Tongue (tissue), 2 donors: ENCODE results near the gene ZNF787. TPM values are rescaled to one million over a fixed set of nuclear protein-coding genes. Genes with fewer than 3 reads are reported as not detected.
"Not testable (repeated sequence)": the region's sequence is repeated elsewhere in the genome, so short reads cannot be mapped to it uniquely, and the experiment has no call there.

Experiments
- DNase-seq: peaks from one replicate; pipeline ENCODE4 v3.0.0-alpha.2; 2015
- total RNA-seq: library from RNA; depleted of rRNA; stranded (reverse); fragments of >200 nt; gene quantifications from one replicate; pipeline ENCODE4 v1.2.3, GENCODE V29; 2014

The ZNF787 gene
- total RNA-seq, 1 donor from 2014 or later, result 21.8 TPM

GRCh38 chr19:56105090-56105701, 15.9 kb downstream of the ZNF787 start:
- peak; percentile 75 for DNase-seq

DNA sequence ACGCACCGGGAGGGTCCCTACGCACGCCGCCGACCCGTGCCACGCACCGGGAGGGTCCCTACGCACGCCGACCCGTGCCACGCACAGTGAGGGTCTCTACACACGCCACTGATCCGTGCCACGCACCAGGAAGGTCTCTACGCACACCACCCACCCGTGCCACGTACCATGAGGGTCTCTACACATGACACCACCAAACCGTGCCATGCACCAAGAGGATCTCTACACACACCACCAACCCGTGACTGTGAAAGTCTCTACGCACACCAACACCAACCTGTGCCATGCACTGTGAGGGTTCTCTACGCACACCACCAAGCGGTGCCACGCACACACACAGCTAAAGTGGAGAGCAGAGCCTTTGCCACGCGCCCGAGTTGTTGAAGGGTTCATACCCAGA, 16.7 kb downstream of the ZNF787 start:
- no peak for DNase-seq

DNA sequence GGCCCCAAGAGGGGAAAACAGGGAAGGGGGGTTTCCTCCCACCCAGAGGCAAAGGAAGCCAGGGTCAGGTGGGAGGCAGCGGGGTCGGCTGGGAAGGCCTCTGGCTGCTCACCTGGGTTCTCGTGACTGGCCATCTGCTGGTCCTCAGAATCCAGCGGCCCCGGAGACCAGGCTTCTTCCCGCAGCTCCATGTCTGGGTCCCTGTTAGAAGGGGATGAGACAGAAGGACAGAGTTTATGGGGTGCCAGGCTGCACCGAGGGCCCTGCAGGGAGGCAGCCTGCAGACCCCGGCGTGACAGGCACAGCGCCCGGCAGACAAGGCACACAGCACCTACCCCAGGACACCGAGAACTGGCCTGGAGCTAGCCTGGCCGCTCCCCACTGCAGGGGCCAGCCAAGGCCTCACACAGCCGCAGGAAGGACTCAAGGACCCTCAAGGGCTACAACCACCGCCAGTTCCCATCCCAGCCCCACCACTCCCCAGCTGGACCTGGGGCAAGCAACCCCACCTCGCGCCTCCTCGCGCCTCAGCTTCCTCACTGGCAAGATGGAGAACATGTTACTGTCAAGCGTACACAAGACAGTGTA, 18.0 kb downstream of the ZNF787 start:
- DNase-seq, result no peak

DNA sequence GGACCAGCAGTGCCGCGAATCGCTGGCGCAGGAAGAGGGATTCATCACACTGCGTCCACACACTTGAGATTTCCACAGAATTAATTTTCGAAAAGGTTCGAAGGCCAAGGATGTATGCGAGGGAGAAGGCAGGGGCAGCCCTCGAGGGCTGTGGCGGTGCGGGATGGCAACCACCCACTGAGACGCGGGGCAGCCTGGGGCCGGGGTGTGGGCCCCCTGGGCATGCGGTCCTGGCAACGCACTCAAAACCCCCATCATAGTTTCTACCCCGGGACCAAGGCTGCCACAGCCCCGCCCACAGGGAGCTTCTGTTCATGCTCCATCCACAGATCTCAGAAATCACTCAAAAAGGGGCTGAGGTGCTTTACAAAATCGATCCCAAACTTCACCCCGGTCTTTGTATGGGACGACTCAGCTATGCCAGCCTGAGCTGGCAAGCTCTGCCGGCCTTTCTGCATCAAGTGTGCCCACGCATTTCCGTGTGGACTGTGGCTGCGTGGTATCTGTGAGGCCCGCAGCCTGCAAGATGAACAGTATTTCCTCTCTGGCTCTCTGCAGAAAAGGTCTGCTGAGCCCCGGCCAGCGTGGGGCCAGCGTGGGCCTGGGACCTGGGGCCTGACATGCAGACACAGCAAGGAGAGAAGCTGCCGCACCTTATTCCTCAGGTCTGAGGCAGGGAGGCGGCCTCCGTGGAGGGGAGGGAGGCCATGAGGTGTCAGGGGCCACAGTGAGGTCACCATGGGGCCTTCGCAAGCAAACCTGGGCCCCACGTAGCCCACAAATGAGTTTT, 19.2 kb downstream of the ZNF787 start:
- DNase-seq, result no peak

GRCh38 chr19:56101095-56101494, 20.0 kb downstream of the ZNF787 start:
- DNase-seq, result no peak

DNA sequence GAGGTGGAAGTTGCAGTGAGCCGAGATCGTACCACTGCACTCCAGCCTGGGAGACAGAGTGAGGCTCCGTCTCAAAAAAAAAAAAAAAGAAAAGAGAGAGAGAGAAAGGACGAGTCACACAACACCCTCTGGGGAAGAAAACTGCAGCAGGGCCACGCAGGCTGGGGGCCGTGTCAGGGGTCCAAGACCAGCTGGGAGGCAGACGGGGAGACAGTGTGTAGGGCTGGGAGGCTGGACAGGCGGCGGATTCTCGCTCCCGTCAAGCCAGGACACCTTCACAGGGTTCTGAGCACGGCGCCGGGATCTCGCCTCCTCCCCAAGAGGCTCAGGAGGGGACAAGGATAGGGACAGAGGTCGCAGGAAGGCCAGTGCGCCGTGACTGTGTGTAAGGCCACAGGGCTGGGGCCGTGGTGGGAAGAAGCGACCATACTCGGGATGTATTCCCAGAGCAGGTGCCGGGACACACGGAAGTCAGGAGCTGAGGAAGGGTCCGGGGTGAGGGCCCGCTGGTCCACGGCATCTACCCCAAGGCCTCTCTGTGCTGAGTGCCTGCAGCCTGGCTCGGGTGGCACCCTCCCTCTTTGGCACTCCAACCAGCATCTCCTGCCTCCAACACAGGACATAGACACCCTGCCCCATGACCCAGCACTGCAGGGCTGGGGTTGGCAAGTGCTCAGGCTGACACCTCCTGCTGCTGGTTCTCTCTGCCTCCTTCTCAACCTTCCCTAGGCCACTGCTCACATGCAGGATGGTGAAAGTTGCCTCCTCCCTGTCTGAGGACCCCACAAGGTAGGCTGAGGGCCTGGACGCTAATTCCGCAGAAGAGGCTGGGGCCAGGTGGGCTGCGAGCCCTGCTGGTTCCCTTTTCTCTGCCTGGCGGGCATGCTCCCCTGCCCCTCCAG, 21.2 kb downstream of the ZNF787 start:
- no peak for DNase-seq

GRCh38 chr19:56098731-56099568, 22.1 kb downstream of the ZNF787 start:
- no peak for DNase-seq

DNA sequence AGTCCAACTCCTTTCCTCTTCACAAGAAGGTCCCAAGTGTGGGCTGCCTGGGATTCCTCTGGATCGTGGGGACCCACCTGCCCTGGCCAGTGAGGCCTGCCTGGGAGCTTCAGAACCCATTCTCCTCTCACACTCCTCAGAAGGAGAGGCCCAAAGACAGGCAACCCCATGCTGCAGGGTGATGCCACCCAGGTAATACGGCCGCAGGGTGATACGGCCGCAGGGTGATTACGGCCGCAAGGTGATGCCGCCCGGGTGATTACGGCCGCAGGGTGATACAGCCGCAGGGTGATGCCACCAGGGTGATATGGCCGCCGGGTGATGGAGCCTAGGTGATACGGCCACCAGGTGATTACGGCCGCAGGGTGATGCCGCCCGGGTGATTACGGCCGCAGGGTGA, 22.9 kb downstream of the ZNF787 start:
- DNase-seq, result not testable (repeated sequence)

GRCh38 chr19:56097776-56098175, 23.3 kb downstream of the ZNF787 start:
- DNase-seq, result no peak

DNA sequence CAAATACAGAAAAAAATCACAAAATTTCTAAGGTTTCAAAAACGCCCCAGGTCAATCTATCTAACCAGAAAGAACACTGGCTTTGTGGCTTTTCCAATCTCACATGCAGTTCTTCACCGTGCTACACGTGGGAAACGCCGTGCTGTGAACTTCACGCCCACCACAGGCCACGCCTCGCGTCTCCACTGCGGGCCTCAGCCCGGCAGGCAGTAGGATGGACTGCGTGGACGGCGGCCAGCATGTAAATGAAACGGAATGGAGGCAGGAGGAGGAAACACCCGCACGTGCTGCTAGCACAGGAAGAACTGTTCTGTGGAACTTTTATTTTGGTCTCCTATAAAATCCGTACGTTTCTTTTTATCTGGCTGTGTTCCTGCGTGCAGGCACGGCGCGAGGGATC, 23.8 kb downstream of the ZNF787 start:
- no peak for DNase-seq

- no peak for DNase-seq
These were observed 24.4 kb downstream of the ZNF787 start for GRCh38 chr19:56096665-56097064.

DNA sequence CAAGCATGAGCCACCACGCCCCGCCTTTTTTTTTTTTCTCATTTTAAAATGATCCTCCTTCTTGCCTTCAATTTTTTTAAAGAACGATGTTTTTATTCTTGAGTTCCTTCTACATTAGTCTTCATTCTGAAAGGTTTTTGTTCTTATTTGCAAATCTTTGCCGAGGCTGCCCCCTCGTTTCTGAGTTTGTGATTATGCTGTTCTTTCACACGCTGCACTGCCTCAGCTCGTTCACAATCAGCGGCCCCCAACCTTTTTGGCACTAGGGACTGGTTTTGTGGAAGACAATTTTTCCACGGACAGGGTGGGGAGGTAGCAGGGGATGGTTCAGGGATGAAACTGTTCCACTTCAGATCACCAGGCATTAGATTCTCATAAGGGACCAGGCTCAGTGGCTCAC, 26.6 kb downstream of the ZNF787 start:
- no peak for DNase-seq

DNA sequence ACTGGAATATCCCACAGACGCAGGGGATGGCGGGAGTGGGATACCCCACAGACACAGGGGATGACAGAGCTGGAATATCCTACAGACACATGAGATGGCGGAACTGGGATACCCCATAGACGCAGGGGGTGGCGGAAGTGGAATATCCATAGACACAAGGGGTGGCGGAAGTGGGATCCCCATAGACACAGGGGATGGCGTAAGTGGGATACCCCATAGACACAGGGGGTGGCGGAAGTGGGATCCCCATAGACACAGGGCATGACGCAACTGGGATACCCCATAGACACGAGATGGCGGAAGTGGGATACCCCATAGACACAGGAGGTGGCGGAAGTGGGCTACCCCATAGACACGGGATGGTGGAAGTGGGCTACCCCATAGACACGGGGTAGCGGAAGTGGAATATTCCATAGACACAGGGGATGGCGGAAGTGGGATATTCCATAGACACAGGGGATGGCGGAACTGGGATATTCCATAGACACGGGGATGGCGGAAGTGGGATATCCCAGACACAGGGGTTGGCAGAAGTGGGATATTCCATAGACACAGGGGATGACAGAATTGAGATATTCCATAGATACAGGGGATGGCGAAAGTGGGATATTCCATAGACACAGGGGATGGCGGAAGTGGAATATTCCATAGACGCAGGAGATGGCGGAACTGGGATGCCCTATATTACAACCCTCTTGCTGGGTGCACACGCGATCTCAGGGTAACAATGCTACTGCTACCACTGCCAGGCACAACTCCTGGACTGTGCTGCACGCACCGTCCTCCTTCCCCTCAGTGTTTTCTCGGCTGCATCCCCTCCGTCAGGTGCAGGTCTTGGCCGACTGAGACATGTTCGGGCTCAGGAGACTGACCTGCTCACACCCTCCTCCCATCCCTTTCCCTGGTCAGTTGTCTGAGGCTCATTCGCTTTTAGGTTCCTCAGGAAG, 28.1 kb downstream of the ZNF787 start:
- DNase-seq, result no peak

DNA sequence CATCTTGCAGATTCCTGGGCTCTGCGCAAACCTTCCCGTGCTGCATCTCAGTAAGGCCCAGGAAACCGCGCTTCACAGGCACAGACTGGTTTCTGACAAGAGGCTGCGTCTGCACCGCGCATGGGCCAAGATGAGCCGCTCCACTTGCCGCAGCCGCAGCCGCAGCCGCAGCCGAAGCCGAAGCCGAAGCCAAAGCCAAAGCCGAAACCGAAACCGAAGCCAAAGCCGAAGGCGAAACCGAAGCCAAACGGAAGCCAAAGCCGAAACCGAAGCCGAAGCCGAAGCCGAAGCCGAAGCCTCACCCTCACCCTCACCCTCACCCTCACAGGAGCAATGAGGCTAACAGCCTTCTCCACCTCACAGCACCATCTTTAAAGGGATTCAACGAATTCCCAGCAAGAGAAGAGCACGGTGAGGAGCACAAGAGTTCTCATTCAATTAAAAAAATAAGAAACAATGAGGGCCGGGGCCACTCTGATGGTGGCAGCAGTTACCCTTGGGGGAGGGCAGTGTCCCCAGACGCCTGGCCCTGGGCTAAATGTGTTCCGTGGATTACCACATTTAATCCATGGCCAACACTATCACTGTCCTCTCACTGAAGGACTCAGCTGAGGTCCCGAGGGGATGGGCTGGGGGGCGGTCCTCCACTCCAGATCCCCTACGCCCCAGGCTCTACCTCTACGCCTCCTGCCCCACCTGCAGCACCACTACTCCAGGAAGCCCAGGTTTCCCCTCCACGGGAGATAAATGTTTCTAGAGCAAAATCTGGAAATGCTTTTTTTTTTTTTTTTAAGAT, 29.1 kb downstream of the ZNF787 start:
- no peak for DNase-seq

DNA sequence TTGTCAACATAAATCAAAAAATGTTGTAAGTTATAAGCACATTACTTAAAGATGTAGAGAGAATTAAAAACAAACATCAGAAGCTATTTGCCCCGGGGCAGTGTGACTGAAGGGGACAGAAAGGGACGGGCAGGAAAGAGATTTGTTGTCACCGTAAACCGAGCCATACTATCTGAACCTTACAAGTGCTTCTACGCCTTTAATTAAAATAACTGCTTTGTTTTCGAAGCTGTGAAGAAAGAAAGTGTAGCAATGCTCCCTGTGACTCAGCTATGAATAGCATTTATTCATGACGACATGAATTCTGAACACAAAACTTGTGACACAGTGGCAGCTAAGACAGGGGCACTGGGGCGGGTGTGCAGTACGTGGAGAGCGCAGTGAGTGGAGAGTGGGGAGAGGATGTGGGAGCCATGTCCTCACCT, 30.0 kb downstream of the ZNF787 start:
- DNase-seq, result no peak

DNA sequence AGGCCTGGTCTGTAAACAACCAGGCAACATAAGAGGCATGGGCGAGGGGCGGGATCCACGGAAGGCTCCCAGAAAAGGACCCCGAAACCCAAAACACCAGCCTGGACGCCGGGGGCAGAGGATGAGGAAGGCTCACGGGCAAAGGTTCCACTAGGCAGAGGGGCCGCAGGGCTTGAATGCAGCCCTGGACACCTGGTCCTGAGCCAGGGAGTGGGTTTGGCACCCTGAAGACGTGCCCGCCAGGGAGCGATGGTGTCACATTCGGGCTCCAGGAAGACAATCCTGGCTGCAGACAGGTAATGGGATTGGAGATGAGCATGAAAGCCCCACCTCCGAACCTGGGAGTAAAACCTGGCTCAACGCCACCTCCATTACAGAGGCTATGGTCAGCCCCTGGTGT, 31.8 kb downstream of the ZNF787 start:
- no peak for DNase-seq

GRCh38 chr19:56088497-56089215, 32.4 kb downstream of the ZNF787 start:
- no peak for DNase-seq

GRCh38 chr19:56087647-56088496, 33.2 kb downstream of the ZNF787 start:
- no peak for DNase-seq
